Activated T-cell treated with anti-CD3 and anti-CD28 coated beads for 4 hours (primary cell): Measurements from ENCODE around the gene SNAP29.
"Not testable (repeated sequence)": the region's sequence is repeated elsewhere in the genome, so short reads cannot be mapped to it uniquely, and the experiment has no call there.

ENCODE experiments used
- DNase-seq: peaks from one replicate; pipeline ENCODE4 v3.0.0-alpha.2; 2020

Gene SNAP29

DNA sequence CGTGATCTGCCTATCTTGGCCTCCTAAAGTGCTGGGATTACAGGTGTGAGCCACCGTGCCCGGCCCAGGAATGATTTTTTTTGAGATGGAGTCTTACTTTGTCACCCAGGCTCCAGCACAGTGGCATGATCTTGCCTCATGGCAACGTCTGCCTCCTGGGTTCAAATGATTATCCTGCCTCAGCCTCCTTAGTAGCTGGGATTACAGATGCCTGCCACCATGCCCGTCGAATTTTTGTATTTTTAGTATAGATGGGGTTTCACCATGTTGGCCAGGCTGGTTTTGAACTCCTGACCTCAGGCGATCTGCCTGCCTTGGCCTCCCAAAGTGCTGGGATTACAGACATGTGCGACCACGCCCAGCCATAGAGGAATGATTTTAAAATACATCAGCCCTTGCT is 76.2 kb downstream of the SNAP29 start:
- not testable (repeated sequence) for DNase-seq

DNA sequence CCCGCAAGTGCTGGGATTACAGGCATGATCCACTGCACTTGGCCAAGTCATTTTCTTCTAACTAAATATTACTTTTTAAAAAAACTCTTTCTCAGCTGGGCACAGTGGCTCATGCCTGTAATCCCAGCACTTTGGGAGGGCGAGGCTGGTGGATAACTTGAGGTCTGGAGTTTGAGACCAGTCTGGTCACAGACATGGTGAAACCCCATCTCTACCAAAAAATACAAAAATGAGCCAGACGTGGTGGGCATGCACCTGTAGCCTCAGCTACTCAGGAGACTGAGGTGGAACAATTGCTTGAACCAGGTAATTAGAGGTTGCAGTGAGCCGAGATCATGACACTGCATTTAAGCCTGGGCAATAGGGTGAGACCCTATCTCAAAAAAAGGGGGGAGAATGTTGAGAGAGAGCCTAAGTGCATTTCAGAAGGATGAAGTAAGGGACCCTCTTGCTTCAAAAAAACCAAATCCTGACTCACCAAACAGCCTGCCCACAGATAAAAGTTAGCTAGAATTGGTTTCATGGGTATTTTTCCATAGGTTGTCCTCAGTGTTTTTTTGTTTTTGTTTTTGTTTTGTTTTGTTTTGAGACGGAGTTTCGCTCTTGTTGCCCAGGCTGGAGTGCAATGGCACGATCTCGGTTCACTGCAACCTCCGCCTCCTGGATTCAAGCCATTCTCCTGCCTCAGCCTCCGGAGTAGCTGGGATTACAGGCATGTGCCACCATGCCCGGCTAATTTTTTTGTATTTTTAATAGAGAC is 77.2 kb downstream of the SNAP29 start:
- not testable (repeated sequence) for DNase-seq

DNA sequence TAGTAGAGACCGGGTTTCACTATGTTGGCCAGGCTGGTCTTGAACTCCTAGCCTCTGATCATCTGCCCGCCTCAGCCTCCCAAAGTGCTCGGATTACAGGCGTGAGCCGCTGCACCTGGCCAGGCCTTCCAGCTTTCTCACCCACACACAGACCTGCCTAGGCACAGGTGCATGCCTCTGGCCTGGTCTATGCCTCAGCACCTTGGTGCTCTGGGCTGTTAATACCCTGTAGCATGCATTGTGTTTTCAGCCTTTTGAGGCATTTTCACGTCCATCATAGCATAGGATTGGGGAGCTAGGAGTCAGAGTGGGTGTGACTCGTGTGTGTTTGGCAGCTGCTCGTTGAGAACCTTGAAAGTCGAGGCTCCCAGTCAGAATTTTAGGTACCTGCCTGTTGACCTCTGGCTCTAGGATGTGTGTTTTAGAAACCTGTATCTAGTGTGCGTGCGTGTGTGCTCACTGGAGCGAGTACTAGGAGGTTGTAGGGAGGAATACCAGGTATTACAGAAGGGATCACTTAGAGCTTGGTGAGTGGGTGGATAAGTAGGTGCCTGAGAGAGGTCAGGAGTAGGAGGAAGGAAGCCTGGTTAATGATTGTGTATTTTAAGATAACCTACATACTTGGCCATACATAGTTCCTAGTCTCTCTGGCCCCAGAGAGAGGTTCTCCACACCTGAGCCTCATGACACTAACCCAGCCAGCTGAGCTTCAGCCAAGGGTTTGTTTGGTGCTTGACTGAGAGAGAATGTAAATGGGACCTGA is 78.4 kb downstream of the SNAP29 start:
- DNase-seq: no peak

DNA sequence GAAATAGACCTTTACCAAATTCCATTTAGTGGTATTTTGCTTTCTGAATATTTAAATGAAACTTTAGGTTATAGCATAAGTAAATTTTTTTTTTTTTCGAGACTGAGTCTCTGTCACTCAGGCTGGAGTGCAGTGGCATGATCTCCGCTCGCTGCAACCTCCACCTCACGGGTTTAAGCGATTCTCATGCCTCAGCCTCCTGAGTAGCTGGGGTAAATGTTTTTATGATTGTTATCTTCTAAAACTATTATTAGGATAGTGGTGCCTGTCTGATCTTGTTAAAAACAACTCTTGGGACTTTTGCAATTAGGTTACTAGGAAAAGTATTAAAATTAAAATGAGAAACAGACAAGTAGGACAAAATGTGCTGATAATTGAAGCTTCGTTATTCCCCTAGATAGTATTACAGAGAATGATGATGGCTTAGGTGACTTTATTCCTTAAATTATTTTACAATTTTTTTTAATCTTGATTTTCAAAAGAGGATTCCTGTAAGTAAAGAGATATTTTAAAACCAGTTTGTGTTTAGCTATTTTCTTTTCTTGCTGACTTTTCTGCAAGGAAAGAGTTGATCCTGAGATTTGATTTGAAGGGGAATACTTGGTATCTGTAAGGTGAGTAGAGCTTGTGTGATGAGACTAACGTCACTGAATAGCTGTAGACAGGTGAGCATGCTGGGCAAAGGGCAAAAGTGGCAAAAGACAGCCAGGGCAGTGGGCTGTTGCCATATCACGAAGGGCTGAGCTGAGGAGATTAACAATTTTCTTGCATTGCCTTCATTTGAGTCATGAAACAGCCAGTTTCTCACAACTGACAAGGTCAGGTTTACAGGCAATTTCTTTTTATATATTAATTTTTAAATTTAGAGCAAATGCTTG is 79.2 kb downstream of the SNAP29 start:
- DNase-seq: no peak

DNA sequence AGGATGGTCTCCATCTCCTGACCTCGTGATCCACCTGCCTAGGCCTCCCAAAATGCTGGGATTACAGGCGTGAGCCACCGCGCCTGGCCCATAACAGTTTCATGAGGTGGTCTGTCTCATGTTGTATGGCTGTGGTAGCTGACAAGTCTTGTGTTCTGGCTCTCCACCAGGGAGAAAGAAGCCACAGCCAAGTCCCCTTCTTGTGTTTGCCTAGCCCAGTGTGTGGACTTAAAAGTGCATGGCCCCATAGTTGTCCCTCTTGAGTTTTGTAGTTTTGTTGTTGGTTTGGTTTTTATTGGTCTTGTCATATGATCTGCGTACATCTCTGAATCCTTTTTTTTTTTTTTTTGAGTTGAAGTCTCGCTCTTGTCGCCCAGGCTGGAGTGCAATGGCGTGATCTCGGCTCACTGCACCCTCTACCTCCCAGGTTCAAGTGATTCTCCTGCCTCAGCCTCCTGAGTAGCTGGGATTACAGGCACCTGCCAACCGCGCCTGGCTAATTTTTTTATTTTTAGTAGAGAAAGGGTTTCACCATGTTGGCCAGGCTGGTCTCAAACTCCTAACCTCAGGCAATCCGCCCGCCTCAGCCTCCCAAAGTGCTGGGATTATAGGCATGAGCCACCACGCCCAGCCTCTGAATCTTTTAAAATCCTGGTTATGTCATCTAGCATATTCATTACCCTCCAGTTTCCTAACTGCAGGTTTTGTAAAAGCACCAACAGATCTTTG is 80.8 kb downstream of the SNAP29 start:
- DNase-seq: not testable (repeated sequence)

GRCh38 chr22:20940186-20940651 is 81.4 kb downstream of the SNAP29 start:
- DNase-seq: no peak
